ENCODE results near the gene NINJ2. TPM values are rescaled to one million over a fixed set of nuclear protein-coding genes. Genes with fewer than 3 reads are reported as not detected.

NINJ2 gene
- total RNA-seq, 1 donor from 2014 or later, result not detected

GRCh38 chr12:546265-546919, 116.9 kb downstream of the NINJ2 start:
- Mint-ChIP-seq H3K4me1 (ENCODE audit: low read depth, unreplicated experiment) (peaks cover 6% of the 10 kb centered on the region), H3K27me3 (ENCODE audit: low read depth, unreplicated experiment) (peaks cover 29% of the 10 kb centered on the region), H3K27ac (ENCODE audit: unreplicated experiment) (no peak overlapping the region), H3K9me3 (ENCODE audit: unreplicated experiment) (no peaks in the 10 kb centered on the region), H3K4me3 (ENCODE audit: unreplicated experiment) (no peak overlapping the region), H3K36me3 (ENCODE audit: low read depth, unreplicated experiment) (peaks cover under 1% of the 10 kb centered on the region)
- FAIRE-seq, result no peak
- Histone ChIP-seq H3K79me2 (ENCODE audit: insufficient read depth, low read length) (no peaks in the 10 kb centered on the region), H3K9me3 (ENCODE audit: insufficient read depth, low read depth, low read length) (no peaks in the 10 kb centered on the region), H4K20me1 (ENCODE audit: insufficient read depth, low read length) (no peaks in the 10 kb centered on the region), H3K4me3 (ENCODE audit: insufficient read depth, low read depth, low read length) (no peak overlapping the region), H3K9ac (ENCODE audit: low read length) (no peak overlapping the region), H3K27ac (ENCODE audit: low read depth, low read length) (no peak overlapping the region), H2AFZ (ENCODE audit: low read depth, low read length) (peak overlapping the region; percentile 52), H3K4me1 (ENCODE audit: insufficient read depth, low read length) (no peaks in the 10 kb centered on the region), H3K27me3 (ENCODE audit: insufficient read depth, low read length) (peaks cover 30% of the 10 kb centered on the region), H3K36me3 (ENCODE audit: insufficient read depth, low read length) (no peaks in the 10 kb centered on the region), H3K4me2 (ENCODE audit: low read length) (peak overlapping the region; percentile 50)
- no peak for DNase-seq (ENCODE audit: low read depth)
- TF ChIP-seq EZH2 (IDR thresholded peaks at IDR 0.05; ENCODE audit: insufficient read depth, low read length), result no peak
- TF ChIP-seq CTCF (IDR thresholded peaks at IDR 0.05; ENCODE audit: insufficient read depth, low read depth, low read length), result no peak

- H3K27ac ChIP-seq (ENCODE audit: low read depth, low read length), result no peak overlapping the region
- no peak overlapping the region for H3K4me3 ChIP-seq (ENCODE audit: insufficient read depth, low read depth, low read length)
- Mint-ChIP-seq H3K36me3 (ENCODE audit: low read depth, unreplicated experiment) (no peaks in the 10 kb centered on the region), H3K4me1 (ENCODE audit: low read depth, unreplicated experiment) (peaks cover 6% of the 10 kb centered on the region), H3K9me3 (ENCODE audit: unreplicated experiment) (no peaks in the 10 kb centered on the region), H3K27me3 (ENCODE audit: low read depth, unreplicated experiment) (peaks cover 29% of the 10 kb centered on the region), H3K4me3 (ENCODE audit: unreplicated experiment) (no peak overlapping the region), H3K27ac (ENCODE audit: unreplicated experiment) (no peak overlapping the region)
- H4K20me1 ChIP-seq (ENCODE audit: insufficient read depth, low read length), result no peaks in the 10 kb centered on the region
- no peak overlapping the region for H3K4me2 ChIP-seq (ENCODE audit: low read length)
- no peak for DNase-seq (ENCODE audit: low read depth)
- H3K9me3 ChIP-seq (ENCODE audit: insufficient read depth, low read depth, low read length), result no peaks in the 10 kb centered on the region
- no peaks in the 10 kb centered on the region for H3K36me3 ChIP-seq (ENCODE audit: insufficient read depth, low read length)
- no peak for TF ChIP-seq EZH2 (IDR thresholded peaks at IDR 0.05; ENCODE audit: insufficient read depth, low read length)
- no peak overlapping the region for H2AFZ ChIP-seq (ENCODE audit: low read depth, low read length)
- no peak overlapping the region for H3K9ac ChIP-seq (ENCODE audit: low read length)
- peaks cover 26% of the 10 kb centered on the region for H3K27me3 ChIP-seq (ENCODE audit: insufficient read depth, low read length)
- H3K4me1 ChIP-seq (ENCODE audit: insufficient read depth, low read length), result no peaks in the 10 kb centered on the region
- H3K79me2 ChIP-seq (ENCODE audit: insufficient read depth, low read length), result no peaks in the 10 kb centered on the region
- no peak for FAIRE-seq
These were observed 117.4 kb downstream of the NINJ2 start for GRCh38 chr12:545835-546234.

DNA sequence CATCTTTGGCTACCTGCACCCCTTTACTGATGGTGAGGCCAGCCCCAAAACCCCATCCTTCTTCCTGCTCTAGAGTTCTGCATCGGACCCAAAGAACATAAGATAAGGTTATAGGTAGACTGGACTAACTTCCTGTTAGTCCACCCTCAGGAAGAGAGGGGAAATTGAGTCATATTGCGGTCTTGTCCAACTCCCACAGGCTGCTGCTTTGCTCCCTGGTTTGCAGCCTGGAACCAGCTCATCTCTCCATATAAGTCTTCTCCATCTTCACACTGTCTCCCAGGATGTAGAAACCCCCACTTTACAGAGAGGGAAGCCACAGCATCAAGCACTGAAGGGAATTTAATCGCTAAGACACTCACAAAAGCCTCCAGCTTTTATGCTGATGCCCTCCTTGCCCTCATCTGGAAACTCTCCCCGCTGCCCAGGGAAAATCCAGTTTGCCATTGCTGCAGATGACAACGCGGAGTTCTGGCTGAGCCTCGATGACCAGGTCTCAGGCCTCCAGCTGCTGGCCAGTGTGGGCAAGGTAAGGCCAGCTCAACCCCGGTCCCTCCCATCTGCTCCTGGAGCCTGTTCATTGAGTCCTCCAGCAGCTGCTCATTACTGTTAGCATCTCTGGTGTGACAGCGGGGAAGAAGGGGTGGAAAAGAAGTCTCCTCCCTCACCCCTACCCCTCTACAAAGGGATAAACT, 118.2 kb downstream of the NINJ2 start:
- H3K36me3 Mint-ChIP-seq (ENCODE audit: low read depth, unreplicated experiment), result no peaks in the 10 kb centered on the region
- peaks cover 22% of the 10 kb centered on the region for H3K27me3 ChIP-seq (ENCODE audit: insufficient read depth, low read length)
- DNase-seq (ENCODE audit: low read depth), result no peak
- no peaks in the 10 kb centered on the region for H3K36me3 ChIP-seq (ENCODE audit: insufficient read depth, low read length)
- no peaks in the 10 kb centered on the region for H3K9me3 ChIP-seq (ENCODE audit: insufficient read depth, low read depth, low read length)
- no peak for TF ChIP-seq EZH2 (IDR thresholded peaks at IDR 0.05; ENCODE audit: insufficient read depth, low read length)
- TF ChIP-seq CTCF (IDR thresholded peaks at IDR 0.05; ENCODE audit: insufficient read depth, low read depth, low read length), result no peak
- H3K4me3 Mint-ChIP-seq (ENCODE audit: unreplicated experiment), result no peak overlapping the region
- H3K4me2 ChIP-seq (ENCODE audit: low read length), result no peak overlapping the region
- no peaks in the 10 kb centered on the region for H3K9me3 Mint-ChIP-seq (ENCODE audit: unreplicated experiment)
- peaks cover 32% of the 10 kb centered on the region for H3K27me3 Mint-ChIP-seq (ENCODE audit: low read depth, unreplicated experiment)
- no peaks in the 10 kb centered on the region for H4K20me1 ChIP-seq (ENCODE audit: insufficient read depth, low read length)
- no peak overlapping the region for H3K27ac ChIP-seq (ENCODE audit: low read depth, low read length)
- H3K9ac ChIP-seq (ENCODE audit: low read length), result no peak overlapping the region
- H3K4me1 Mint-ChIP-seq (ENCODE audit: low read depth, unreplicated experiment), result peaks cover 6% of the 10 kb centered on the region
- H2AFZ ChIP-seq (ENCODE audit: low read depth, low read length), result no peak overlapping the region
- H3K4me3 ChIP-seq (ENCODE audit: insufficient read depth, low read depth, low read length), result no peak overlapping the region
- FAIRE-seq, result no peak
- no peaks in the 10 kb centered on the region for H3K79me2 ChIP-seq (ENCODE audit: insufficient read depth, low read length)
- H3K27ac Mint-ChIP-seq (ENCODE audit: unreplicated experiment), result no peak overlapping the region
- no peaks in the 10 kb centered on the region for H3K4me1 ChIP-seq (ENCODE audit: insufficient read depth, low read length)

Data from astrocyte (in vitro differentiated cells and primary cell).